Measurements from ENCODE around the gene FANCL.
"Not testable (repeated sequence)": the region's sequence is repeated elsewhere in the genome, so short reads cannot be mapped to it uniquely, and the experiment has no call there.

FANCL gene

DNA sequence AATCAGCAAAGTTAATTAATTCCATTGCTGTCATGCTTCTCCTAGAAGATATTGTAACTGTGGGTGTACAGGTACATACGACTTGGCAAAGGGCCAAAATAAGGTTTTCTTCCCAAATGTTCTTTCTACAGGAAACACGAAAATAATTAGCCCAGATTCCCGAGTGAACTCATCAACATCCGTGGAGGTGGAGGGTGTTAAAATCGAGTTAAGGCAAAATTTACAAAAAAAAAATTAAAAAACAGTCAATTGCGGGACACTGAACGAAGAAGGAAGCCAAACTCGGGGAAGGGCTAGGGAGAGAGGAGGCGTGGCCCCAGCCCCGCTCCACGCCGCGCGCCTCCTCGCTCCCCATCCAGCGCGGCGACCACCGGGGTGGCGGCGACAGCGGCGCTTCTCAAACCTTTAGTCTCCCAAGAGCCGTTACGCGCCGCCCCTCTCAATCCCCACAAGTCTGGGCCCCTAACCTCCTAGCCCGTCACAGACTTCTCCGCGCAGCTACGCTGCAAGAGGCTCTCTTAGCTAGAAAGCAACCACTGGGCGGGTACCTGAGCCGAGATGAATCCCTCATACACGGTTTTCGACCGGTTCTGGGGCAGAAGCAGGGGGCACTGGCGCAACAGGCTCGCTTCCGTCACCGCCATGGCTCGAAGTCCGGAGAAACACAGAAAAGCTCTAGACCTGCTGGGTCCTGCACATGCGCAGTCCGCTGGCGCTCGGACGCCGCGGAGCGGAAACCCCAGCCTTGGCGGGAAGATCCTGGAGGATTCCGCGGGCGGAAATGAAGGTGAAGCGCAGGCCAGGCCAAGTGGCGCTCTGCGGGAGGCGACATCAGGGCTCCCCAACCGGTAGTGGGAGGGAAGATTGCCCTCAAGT lies at the start of gene FANCL:
Gene FANCL, minus strand, starts transcription at position 656 of the 876 bp plus-strand sequence. Its CDS starts 12 bp downstream, at position 644.
- peak; percentile 97 for DNase-seq (ENCODE audit: low spot score)

- no peak for DNase-seq (ENCODE audit: low spot score)
Observed at GRCh38 chr2:58289029-58289428, 47.9 kb upstream of the FANCL start.

DNA sequence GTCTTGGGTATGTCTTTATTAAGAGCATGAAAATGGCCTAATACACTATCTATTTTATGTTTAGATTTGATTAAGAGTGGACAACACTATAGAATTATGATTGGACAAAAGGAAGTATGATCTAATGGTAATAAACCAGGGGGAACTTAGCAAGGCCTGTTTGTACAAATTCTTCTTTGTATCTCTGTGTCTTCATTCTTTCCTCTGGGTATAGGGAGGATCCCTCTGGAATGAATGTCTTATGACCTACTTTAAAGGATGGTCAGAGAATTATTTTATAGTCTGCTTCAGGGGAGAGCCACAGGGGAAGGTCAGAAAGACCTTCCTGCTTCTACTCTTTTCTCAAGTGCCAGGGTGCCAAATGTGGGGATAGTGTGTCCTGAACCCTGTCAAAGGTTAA lies 42.8 kb upstream of the FANCL start:
- no peak for DNase-seq (ENCODE audit: low spot score)

DNA sequence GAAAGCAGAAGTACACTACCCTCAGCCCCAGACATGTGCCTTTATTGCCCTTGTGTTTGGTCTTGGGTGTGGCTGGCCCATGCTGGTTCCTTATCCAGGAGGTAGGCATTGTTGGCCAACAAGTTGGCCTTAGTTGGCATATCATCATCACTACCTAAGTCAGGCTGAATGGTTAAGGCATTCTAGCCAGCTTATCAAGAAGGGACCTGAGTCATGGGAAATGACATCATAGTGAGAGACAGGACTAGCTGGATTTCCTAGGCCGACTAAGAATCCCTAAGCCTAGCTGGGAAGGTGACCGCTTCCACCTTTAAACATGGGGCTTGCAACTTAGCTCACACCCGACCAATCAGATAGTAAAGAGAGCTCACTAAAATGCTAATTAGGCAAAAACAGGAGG lies 34.0 kb upstream of the FANCL start:
- not testable (repeated sequence) for DNase-seq (ENCODE audit: low spot score)

DNA sequence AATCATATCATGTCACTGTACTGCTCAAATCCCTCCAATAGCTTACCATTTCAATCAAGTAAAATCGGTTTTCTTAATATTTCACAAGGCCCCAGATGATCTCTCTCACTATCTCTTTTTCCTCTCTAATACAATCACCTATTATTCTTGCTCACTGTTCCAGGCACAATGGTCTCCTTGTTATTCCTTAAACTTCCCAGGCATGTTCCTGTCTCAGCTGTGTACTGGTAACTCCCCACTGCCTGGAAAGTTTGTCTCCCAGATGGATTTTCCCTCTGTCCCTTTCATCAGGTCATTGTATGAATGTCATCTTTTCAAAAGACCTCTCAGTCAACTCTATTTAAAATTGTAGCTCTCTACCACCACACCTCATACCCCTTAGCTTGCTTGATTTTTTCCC lies 30.7 kb upstream of the FANCL start:
- no peak for DNase-seq (ENCODE audit: low spot score)

- no peak for DNase-seq (ENCODE audit: low spot score)
Observed at GRCh38 chr2:58268685-58269084, 27.6 kb upstream of the FANCL start.

DNA sequence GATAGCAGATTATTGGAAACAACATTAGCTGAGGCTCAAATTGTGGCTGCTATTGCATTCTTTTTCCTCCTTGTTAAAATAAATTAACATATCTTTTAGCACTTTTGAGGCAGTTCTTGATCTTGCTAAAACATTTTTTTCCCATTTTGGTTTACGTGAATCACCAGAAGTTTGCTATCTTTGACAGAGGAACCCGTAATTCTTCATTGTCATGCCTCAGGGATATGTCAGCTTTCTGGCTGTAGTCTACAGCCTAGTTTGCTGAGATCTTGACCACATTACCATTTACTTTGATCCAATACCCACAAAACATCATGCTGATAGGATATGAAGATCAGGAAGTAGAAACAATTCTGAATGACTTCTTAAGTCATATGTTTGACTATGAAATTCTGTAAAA lies 25.1 kb upstream of the FANCL start:
- DNase-seq (ENCODE audit: low spot score) = no peak

GRCh38 chr2:58261209-58261608 lies 20.1 kb upstream of the FANCL start:
- DNase-seq (ENCODE audit: low spot score) = no peak

DNA sequence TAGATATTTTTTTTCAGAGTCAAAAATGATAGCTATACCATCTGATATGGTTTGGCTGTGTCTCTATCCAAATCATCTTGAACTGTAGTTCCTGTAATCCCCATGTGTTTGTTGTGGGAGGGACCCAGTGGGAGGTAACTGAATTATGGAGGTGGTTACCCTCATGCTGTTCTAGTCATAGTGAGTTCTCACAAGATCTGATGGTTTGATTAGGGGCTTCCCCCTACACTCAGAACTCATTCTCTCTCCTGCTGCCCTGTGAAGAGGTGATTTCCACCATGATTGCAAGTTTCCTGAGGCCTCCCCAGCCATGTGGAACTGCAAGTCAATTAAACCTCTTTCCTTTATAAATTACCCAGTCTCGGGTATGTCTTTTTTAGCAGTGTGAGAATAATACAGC lies 17.3 kb upstream of the FANCL start:
- DNase-seq (ENCODE audit: low spot score) = not testable (repeated sequence)

DNA sequence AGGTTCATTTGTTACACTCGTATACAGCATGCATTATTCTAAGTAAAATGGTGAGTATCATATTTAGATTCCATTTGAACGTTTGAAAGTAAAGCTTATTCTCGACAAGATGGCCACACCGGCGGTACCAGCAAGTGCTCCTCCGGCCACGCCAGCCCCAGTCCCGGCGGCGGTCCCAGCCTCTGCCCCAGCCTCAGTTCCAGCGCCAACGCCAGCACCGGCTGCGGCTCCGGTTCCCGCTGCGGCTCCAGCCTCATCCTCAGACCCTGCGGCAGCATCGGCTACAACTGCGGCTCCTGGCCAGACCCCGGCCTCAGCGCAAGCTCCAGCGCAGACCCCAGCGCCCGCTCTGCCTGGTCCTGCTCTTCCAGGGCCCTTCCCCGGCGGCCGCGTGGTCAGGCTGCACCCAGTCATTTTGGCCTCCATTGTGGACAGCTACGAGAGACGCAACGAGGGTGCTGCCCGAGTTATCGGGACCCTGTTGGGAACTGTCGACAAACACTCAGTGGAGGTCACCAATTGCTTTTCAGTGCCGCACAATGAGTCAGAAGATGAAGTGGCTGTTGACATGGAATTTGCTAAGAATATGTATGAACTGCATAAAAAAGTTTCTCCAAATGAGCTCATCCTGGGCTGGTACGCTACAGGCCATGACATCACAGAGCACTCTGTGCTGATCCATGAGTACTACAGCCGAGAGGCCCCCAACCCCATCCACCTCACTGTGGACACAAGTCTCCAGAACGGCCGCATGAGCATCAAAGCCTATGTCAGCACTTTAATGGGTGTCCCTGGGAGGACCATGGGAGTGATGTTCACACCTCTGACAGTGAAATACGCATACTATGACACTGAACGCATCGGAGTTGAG lies 10.4 kb upstream of the FANCL start:
- not testable (repeated sequence) for DNase-seq (ENCODE audit: low spot score)

DNA sequence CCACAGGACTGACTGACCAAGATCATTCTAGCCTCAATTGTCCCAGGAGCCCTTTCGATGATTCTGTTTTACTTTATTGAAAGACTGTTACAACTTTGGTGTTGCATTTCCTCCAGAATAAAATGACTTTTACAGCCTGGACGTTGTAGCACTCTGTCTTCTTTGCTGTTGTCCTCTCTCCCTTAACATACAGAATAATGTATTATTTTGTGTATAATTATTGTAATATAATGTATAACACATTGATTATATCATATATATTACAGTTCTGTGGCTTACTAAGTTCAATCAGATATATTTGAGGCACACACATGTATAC lies 380 bp upstream of the FANCL start:
- no peak for DNase-seq (ENCODE audit: low spot score)

DNA sequence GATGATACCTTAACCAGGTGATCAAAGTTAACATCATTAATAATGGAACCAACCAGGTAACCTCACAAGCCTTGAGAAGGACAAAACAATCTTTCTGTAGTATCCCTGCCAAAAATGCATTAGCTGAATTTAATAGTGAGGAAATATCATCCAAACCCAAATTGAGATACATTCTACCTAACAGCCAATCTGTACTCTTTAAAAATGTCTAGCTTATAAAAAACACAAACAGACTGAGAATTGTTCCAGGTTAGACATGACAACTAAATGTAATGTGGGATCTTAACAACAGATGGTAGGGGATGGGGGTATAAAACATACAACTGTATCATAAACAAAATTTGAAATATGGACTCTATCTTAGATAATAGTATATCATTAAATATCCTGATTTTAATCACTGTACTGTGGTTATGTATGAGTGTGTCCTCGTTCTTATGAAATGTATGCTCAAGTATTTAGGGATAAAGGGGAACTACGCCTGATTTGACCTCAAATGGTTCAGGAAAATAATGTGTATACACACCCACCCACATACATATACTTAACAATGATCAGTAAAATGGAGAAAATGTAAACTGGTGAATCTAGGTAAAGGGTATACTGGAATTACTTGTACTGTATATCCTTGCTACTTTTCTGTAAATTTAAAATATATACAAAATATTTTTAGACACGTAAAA lies 1.7 kb downstream of the FANCL start:
- DNase-seq (ENCODE audit: low spot score) = no peak

- DNase-seq (ENCODE audit: low spot score) = no peak
Observed at GRCh38 chr2:58237741-58238140, 3.4 kb downstream of the FANCL start.

- DNase-seq (ENCODE audit: low spot score) = no peak
Observed at GRCh38 chr2:58235984-58236383, 5.1 kb downstream of the FANCL start.

DNA sequence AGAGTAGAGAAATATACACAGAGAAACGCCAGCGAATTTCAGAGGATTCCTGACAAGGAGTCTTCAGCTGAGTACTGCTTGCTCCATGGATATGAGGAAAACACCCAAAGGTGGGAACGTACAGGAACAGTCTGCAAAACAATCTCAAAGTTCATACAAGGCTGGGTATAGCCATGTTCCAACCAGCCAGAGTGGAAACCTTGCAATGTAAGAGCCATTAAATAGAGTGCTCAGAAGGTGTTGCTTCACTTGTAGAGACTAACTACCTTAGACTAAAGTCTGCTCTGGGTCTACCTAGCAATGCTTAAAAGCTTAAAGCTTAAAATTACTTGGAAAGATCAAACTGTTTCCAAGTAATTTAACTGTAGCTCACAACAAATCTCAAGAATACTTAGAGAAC lies 6.0 kb downstream of the FANCL start:
- DNase-seq (ENCODE audit: low spot score) = no peak

DNA sequence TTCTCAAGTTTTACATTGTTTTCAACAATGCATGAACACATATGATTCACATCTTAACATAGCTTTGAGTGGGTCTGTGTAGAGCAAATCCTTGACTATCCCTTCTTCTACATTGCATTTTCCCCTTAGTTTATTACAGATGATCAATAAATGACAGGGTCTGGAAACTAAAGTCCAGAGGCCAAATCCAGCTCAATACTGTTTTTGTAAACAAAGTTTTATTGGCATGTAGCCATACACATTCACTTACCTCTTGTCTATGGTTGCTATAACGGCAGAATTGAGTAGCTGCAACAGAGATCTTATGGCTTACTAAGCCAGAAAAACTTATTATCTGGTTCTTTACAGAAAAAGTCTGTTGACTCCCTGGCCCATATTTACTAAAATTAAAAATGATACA lies 12.8 kb downstream of the FANCL start:
- DNase-seq (ENCODE audit: low spot score) = no peak

DNA sequence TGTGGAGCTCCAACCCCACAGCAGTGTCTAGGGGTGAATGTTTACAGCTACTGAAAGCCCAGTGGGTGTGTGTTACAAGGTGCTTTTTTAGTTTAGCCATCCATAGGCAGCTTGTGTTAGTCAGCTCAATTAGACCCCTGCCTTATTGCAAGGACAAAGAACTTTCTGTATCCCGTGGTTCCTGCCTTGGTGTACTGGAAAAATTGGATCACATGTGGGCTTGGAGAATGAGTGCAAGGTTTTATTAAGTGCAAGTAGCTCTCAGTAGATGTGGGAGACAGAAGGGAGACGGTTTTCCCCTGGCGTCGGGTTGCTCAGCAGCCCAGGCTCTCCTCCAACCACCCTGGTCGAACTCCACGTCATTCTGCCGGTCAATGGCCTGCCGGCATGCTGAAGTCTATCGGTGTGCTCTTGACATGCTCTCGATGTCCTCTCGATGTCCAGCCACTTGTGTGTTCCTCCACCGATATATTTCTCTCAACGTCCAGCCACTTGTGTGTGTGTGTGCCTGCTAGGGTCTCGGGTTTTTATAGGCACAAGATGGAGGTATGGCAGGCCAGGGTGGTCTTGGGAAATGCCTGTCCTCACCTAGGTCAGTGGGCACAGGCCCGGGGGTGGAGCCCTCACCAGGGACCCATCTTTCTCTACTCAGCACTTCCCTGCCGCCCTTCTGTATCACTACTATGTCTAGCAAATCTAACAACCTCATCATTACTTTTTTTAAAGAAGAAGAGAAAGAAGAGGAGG lies 13.8 kb downstream of the FANCL start:
- DNase-seq (ENCODE audit: low spot score) = no peak

- DNase-seq (ENCODE audit: low spot score) = no peak
Observed at GRCh38 chr2:58221909-58222308, 19.2 kb downstream of the FANCL start.

DNA sequence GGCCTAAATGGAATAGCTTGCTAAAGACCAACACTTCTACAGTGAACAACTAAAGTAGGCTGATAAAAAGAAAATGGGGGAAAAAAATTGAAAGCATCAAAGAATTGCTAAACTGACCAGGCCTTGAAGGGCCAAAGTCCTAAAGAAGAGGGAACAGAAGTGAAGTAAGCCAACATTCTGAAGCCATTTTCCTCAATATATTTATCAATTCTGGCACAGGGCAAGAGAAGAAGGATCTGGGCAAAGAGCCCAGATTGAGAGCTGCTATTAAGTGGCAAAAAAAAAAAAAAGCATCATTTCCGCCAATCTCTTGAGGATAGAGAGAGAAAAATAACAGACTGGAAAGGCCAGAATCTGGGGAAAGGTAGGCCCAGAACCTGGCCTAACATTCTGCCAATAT lies 25.7 kb downstream of the FANCL start:
- DNase-seq (ENCODE audit: low spot score) = no peak

DNA sequence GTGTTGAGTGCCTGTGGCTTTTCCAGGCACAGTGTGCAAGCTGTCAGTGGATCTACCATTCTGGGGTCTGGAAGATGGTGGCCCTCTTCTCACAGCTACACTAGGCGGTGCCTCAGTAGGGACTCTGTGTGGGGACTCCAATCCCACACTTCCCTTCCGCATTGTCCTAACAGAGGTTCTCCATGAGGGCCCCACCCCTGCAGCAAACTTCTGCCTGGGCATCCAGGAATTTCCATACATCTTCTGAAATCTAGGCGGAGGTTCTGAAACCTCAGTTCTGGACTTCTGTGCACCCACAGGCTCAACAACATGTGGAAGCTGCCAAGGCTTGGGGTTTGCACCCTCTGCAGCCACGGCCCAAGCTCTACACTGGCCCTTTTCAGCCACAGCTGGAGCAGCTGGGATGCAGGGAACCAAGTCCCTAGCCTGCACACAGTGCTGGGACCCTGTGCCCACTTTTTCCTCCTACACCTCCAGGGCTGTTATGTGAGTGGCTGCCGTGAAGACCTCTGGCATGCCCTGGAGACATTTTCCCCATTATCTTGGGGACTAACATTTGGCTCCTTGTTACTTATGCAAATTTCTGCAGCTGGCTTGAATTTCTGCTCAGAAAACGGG lies 30.1 kb downstream of the FANCL start:
- not testable (repeated sequence) for DNase-seq (ENCODE audit: low spot score)

- no peak for DNase-seq (ENCODE audit: low spot score)
Observed at GRCh38 chr2:58207189-58207588, 33.9 kb downstream of the FANCL start.

DNA sequence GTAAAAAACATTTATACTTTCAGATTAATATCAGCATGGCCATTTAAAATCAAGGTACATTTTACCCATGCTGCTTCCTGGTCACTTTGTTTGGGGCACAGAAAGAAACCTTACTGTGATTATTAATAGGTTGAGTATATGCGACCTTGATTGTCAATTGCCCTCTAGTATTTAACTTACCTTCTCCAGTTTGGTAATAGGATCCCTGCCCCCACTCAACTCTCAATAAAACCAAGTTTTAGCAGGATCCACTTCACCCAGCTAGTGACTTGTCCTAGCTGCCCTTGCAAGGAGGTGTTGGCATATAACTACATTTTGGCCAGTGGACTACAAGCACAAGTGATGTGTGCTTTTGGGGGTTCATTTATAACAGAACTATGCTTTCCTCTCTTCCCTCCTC lies 34.3 kb downstream of the FANCL start:
- no peak for DNase-seq (ENCODE audit: low spot score)
